GM12891 (cell line): Measurements from ENCODE around the gene SLC9B1.
A peak's percentile ranks its signal among the peaks of the same experiment; 100 is the strongest.
"Not testable (repeated sequence)": the region's sequence is repeated elsewhere in the genome, so short reads cannot be mapped to it uniquely, and the experiment has no call there.

ENCODE experiments used
- DNase-seq: peaks from one replicate; pipeline ENCODE4 v3.0.0; 2011; ENCODE audit warnings: low spot score; ENCODE audit not compliant: insufficient read length
- FAIRE-seq: peaks from 2 replicates; lab custom pipeline; 2011; peaks lifted over from hg19 to GRCh38; lab: Jason Lieb, UNC
- PAX5 ChIP-seq: IDR thresholded peaks from 2 replicates; pipeline ENCODE4 v1.6.1; 2011; ENCODE audit warnings: low read length, moderate library complexity, mild to moderate bottlenecking; ENCODE audit not compliant: insufficient read depth, severe bottlenecking
- POLR2A ChIP-seq: IDR thresholded peaks from 2 replicates; pipeline ENCODE4 v1.6.1; 2011; ENCODE audit warnings: low read depth, low read length, control low read depth
- POLR2AphosphoS5 ChIP-seq: IDR thresholded peaks from 2 replicates; pipeline ENCODE4 v1.6.1; 2011; ENCODE audit warnings: low read depth, low read length, control low read depth
- POU2F2 ChIP-seq: IDR thresholded peaks from 2 replicates; pipeline ENCODE4 v1.6.1; 2011; ENCODE audit warnings: low read depth, mild to moderate bottlenecking, control low read depth, low read length, moderate library complexity
- SPI1 ChIP-seq: IDR thresholded peaks from 2 replicates; pipeline ENCODE4 v1.6.1; 2011; ENCODE audit warnings: low read depth, low read length, control low read depth
- TAF1 ChIP-seq: IDR thresholded peaks from 2 replicates; pipeline ENCODE4 v1.6.1; 2011; ENCODE audit warnings: low read depth, low read length, control low read depth

Gene SLC9B1

GRCh38 chr4:103011378-103012025, 8.0 kb downstream of the SLC9B1 start:
- TF ChIP-seq TAF1: no peak
- TF ChIP-seq POLR2AphosphoS5: no peak
- no peak for TF ChIP-seq PAX5
- no peak for TF ChIP-seq POU2F2
- TF ChIP-seq POLR2A: no peak
- TF ChIP-seq SPI1: no peak
- FAIRE-seq: no peak
- no peak for DNase-seq

DNA sequence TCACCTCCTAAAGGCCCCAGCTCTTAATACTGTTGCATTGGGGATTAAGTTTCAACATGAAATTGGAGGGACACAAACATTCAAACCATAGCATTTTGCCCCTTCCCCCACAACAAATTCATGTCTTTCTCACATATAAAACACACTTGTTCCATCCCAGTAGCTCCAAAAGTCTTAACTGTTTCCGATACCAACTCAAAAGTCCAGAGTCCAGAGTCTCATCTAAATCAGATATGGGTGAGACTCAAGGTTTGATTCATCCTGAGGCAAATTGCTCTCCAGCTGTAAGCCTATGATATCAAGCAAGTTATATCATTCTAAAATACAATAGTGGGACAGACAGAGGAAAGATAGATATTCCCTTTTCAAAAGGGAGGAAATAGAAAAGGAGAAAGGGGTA, 8.7 kb downstream of the SLC9B1 start:
- TF ChIP-seq POLR2AphosphoS5: no peak
- no peak for TF ChIP-seq POLR2A
- TF ChIP-seq SPI1: no peak
- TF ChIP-seq TAF1: no peak
- TF ChIP-seq POU2F2: no peak
- TF ChIP-seq PAX5: no peak
- FAIRE-seq: no peak
- DNase-seq: no peak

GRCh38 chr4:103008875-103009729, 10.4 kb downstream of the SLC9B1 start:
- TF ChIP-seq POLR2AphosphoS5 (no peak), PAX5 (no peak), POU2F2 (no peak), SPI1 (no peak), POLR2A (no peak), TAF1 (no peak)
- DNase-seq (no peak), FAIRE-seq (peak; percentile 95)

DNA sequence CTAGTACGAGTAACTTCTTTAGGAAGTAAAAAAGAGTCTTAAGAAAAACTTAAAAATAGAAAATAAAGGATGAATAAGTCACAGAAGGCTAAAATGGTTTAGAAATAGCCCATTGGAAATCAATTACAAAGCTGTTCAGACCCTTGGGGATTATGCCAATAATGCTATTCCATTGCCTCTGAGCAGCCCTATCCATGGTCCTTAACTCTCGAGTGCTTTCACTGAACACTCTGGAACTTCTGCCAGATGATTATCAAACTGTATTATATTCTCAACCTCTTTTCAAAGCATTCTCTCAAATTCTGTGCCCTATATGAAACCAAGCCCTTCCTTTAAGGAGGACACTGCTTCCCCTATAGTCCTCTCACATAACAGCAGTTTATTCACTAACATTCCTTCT, 17.0 kb downstream of the SLC9B1 start:
- TF ChIP-seq POU2F2: no peak
- TF ChIP-seq PAX5: no peak
- TF ChIP-seq POLR2A: no peak
- TF ChIP-seq TAF1: no peak
- no peak for TF ChIP-seq POLR2AphosphoS5
- no peak for TF ChIP-seq SPI1
- FAIRE-seq (no peak), DNase-seq (no peak)

GRCh38 chr4:102994803-102995202, 24.7 kb downstream of the SLC9B1 start:
- FAIRE-seq (no peak), DNase-seq (no peak)
- TF ChIP-seq SPI1 (no peak), POLR2AphosphoS5 (no peak), PAX5 (no peak), POU2F2 (no peak), TAF1 (no peak), POLR2A (no peak)

DNA sequence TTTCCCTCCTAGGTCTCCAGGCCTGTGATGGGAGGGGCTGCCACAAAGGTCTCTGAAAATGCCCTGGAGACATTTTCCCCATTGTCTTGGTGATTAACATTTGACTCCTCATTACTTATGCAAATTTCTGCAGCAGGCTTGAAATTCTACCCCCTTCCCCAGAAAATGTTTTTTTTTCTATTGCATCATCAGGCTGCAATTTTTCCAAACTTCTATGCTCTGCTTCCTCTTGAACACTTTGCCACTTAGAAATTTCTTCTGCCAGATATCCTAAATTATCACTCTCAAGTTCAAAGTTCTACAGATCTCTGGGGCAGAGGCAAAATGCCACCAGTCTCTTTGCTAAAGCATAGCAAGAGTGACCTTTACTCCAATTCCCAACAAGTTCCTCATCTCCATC, 25.5 kb downstream of the SLC9B1 start:
- not testable (repeated sequence) for FAIRE-seq, DNase-seq

DNA sequence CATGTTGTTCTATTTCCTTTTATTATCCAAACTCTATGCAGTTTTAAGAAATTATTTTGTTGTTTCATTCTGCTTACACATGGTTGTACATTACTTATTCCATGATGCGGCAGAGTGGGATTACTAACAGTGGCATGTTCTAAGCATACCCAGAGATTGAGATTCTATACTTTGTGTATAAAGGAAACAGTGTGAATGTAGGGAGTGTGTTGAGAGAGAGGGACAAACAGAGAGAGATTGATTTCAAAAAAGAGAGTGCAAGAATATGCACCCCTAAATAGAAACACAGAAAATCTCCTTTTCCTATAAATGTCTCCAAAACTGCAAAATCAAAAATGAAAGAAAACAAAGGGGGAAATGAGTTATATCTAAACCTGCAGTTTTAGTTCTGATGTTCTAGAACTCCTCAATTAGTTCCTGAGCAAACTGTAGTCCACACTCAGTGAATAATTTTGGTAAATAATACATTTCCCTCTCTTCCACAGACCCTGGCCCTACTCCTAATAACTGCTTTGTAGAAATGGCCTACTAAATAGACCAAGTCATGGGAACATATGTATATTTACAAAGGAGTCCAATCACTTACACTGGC, 31.0 kb downstream of the SLC9B1 start:
- peak; percentile 55 for FAIRE-seq
- no peak for DNase-seq
- TF ChIP-seq POLR2AphosphoS5: no peak
- TF ChIP-seq SPI1: no peak
- TF ChIP-seq TAF1: no peak
- no peak for TF ChIP-seq PAX5
- no peak for TF ChIP-seq POLR2A
- no peak for TF ChIP-seq POU2F2

DNA sequence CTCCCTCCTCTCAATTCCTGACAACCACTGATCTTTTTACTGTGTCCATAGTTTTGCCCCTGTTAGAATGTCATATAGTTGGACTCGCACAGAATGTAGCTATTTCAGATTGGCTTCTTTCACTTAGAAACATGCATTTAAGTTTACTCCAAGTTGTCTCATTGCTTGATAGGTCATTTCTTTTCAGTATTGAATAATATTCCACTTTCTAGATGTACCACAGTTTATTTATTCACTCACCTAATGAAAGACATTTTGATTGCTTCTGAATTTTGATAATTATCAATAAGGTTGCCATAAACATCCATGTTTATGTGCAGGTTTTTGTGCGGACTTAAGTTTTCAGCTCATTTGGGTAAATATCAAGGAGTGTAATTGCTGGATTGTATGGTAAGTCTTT, 38.5 kb downstream of the SLC9B1 start:
- FAIRE-seq: no peak
- TF ChIP-seq SPI1 (no peak), POLR2A (no peak), TAF1 (no peak), PAX5 (no peak), POLR2AphosphoS5 (no peak), POU2F2 (no peak)
- DNase-seq: no peak

- FAIRE-seq, DNase-seq: not testable (repeated sequence)
Observed at GRCh38 chr4:102961813-102962212, 57.7 kb downstream of the SLC9B1 start.

DNA sequence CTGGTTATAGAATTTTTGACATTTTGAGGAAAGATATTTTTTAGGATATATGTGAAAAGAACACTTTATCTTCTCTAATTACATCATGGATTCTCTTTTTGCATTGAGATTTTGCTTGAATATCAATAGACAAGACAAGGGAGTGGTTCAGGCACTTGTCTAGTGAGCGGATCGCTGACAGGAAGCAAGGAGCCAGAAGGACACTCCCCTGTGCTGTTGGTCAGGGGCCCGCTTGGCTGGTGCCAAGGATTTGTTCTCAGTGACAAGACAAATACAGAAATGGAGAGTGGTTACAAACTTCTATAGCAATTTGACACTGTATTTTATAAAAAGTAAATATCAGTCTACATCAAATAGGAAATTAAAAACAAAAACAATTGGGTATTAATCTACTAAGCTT, 60.0 kb downstream of the SLC9B1 start:
- DNase-seq (no peak), FAIRE-seq (no peak)
- no peak for TF ChIP-seq POLR2A
- no peak for TF ChIP-seq POU2F2
- TF ChIP-seq TAF1: no peak
- no peak for TF ChIP-seq SPI1
- no peak for TF ChIP-seq POLR2AphosphoS5
- TF ChIP-seq PAX5: no peak
